Measurements from ENCODE around the gene MYH8. TPM values are rescaled to one million over a fixed set of nuclear protein-coding genes. Genes with fewer than 3 reads are reported as not detected.

MYH8 gene
- total and polyA plus RNA-seq, 2 donors (not counting 1 experiment from before 2014, with no cell fraction given) = not detected

GRCh38 chr17:10344816-10345215 is 76.9 kb downstream of the MYH8 start:
- no peak overlapping the region for H3K4me2 ChIP-seq (replicated peaks; ENCODE audit: low read depth, low read length, poor library complexity, severe bottlenecking)
- ATAC-seq (ENCODE audit: low read depth) (no peak), DNase-seq (no peak)
- no peaks in the 10 kb centered on the region for H3K79me2 ChIP-seq (ENCODE audit: control insufficient read depth, insufficient read depth, low read length)
- 100% methylated on average over 2 of the region's 3 CpGs for whole genome bisulfite sequencing (ENCODE audit: insufficient coverage)
- no peak overlapping the region for H3K27ac ChIP-seq (ENCODE audit: low read length in 2 of 2)
- no peak overlapping the region for H2AFZ ChIP-seq (ENCODE audit: insufficient read depth, low read depth, low read length, poor library complexity, severe bottlenecking)
- H3K4me3 ChIP-seq (ENCODE audit: control extremely low read depth in 1 of 5, extremely low read depth in 1 of 5, insufficient read depth in 1 of 5, low read depth in 2 of 5, low read length in 4 of 5) = no peak overlapping the region
- no peaks in the 10 kb centered on the region for H3K9me3 ChIP-seq (ENCODE audit: control extremely low read depth in 1 of 3, control insufficient read depth in 2 of 3, insufficient read depth in 1 of 3, low read length in 2 of 3)
- Mint-ChIP-seq H3K4me3 (no peak overlapping the region), H3K4me1 (no peaks in the 10 kb centered on the region), H3K27me3 (peaks cover 17% of the 10 kb centered on the region), H3K27ac (no peak overlapping the region), H3K9me3 (ENCODE audit: insufficient read depth) (no peaks in the 10 kb centered on the region)
- H3K4me1 ChIP-seq (ENCODE audit: control insufficient read depth in 2 of 2, insufficient read depth in 2 of 2, low read length in 2 of 2) = no peaks in the 10 kb centered on the region
- CTCF ChIA-PET = no interaction called here
- TF ChIP-seq CTCF (IDR thresholded peaks at IDR 0.05) = no peak
- no peak for TF ChIP-seq EZH2 (IDR thresholded peaks at IDR 0.05; ENCODE audit: borderline replicate concordance, insufficient read depth, low read depth, low read length, poor library complexity, severe bottlenecking)
- H3K27me3 ChIP-seq (replicated peaks in 1 of 4; ENCODE audit: control extremely low read depth in 1 of 4, control insufficient read depth in 3 of 4, insufficient read depth in 4 of 4, low read length in 3 of 4) = peaks cover 0 to 2% (median 0%) of the 10 kb centered on the region in 4 experiments
- no peaks in the 10 kb centered on the region for H4K20me1 ChIP-seq (ENCODE audit: control insufficient read depth, insufficient read depth, low read length, poor library complexity, severe bottlenecking)
- no peak overlapping the region for H3K9ac ChIP-seq (ENCODE audit: low read length)
- POLR2A ChIA-PET = no interaction called here
- intact Hi-C loops (cut with micrococcal nuclease) = no loop called here
- no peaks in the 10 kb centered on the region for H3K36me3 ChIP-seq (replicated peaks in 1 of 2; ENCODE audit: control extremely low read depth in 1 of 2, control insufficient read depth in 1 of 2, extremely low read depth in 1 of 2, insufficient read depth in 2 of 2, low read length in 1 of 2)

Other genes starting within 250 kb of the MYH8 start
- 13.6 and 15.6 TPM in 2 replicates for gene GAS7, start 223.3 kb downstream of the MYH8 start, total RNA-seq
- gene GAS7, start 223.3 kb downstream of the MYH8 start, polyA plus RNA-seq = 2.1 and 3.4 TPM in 2 replicates
- not detected in 2 replicates for gene MYH13, start 48.9 kb downstream of the MYH8 start, total RNA-seq
- not detected in 2 replicates for gene MYH13, start 48.9 kb downstream of the MYH8 start, polyA plus RNA-seq
- gene MYH4, start 47.6 kb upstream of the MYH8 start, total RNA-seq = not detected in 2 replicates
- not detected in 2 replicates for gene MYH4, start 47.6 kb upstream of the MYH8 start, polyA plus RNA-seq
- not detected in 2 replicates for gene MYH1, start 96.6 kb upstream of the MYH8 start, total RNA-seq
- gene MYH1, start 96.6 kb upstream of the MYH8 start, polyA plus RNA-seq = not detected in 2 replicates
- gene MYH2, start 127.7 kb upstream of the MYH8 start, total RNA-seq = not detected in 2 replicates
- gene MYH2, start 127.7 kb upstream of the MYH8 start, polyA plus RNA-seq = not detected in 2 replicates
- gene MYH3, start 235.4 kb upstream of the MYH8 start, total RNA-seq = 10.9 and 13.5 TPM in 2 replicates
- gene MYH3, start 235.4 kb upstream of the MYH8 start, polyA plus RNA-seq = 8.3 and 9.4 TPM in 2 replicates

All from B cell (primary cell).